ENCODE data around the gene CAMK4.
"Not testable (repeated sequence)": the region's sequence is repeated elsewhere in the genome, so short reads cannot be mapped to it uniquely, and the experiment has no call there.

CAMK4 gene

GRCh38 chr5:111310711-111311620, 86.8 kb downstream of the CAMK4 start:
- DNase-seq (ENCODE audit: low read depth in 2 of 2): no peak

DNA sequence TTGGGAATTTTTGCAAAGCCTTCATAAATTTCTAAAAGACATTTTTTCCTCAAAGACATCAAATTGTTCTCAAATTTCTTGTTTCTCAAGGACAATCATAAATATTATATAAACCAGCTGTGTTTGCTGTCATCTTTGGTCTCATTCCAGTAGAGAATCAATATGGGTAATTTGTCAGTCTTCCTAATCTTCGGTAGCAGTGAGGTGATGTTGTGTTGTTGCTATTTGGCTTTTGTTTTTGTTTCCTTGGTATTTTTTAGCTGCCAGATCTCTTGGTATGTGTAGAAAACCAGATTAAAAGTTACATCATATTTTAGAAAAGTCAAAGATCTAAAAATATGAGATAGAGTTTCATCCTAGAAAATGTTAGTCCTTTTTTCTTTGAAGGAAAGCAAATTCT, 87.5 kb downstream of the CAMK4 start:
- DNase-seq (ENCODE audit: low read depth in 2 of 2): no peak

DNA sequence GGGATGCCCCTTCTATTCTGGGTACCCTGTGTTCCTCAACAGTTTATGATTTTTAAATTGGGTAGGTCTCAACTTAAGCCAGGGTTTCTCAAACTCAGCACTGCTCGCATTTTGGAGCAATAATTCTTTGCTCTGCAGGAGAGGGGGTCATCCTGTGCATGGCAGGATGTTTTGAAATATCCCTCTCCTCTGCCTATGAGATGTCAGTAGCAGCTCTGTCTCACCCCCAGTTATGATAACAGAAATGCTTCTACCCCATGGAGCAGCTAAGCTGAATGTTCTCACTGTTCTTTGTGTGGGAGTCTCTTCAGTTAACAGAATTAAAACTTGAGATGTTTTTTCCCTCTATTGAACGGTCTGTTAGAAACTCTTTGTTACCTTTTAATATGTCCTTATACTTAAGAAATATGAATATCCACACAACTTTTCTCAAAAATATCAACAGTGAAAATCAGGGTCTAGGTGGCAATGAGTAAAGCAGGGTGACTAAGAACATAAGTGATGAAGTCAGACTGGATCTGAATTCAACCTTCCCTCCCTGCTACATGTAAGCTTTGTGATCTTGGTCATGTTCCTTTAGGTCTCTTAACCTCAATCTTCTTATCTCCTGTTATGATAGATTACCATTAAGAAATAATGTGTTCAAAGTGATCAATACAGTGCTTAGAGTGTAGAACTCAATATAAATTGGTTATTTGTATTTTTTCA, 89.0 kb downstream of the CAMK4 start:
- no peak for DNase-seq (ENCODE audit: low read depth in 2 of 2)

DNA sequence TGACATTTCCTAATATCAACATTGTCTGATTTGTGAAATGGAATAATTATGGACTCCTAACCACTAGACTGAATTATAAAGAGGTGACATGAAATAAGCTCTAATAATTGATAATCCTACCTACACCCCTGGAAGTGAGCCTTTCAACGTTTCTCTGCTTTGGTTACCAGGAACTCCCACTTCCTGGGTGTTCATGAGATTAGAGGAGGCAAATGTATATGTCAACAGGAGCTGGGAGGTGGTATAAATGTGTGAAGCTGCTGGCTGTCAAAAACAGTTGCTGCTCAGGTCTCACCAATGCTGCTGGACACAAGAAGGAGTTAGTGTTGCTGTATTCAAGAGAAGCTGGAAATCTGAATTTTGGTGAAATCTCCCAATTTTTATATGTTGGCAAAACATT, 96.8 kb downstream of the CAMK4 start:
- DNase-seq (ENCODE audit: low read depth in 2 of 2): no peak

- DNase-seq (ENCODE audit: low read depth in 2 of 2): no peak
Measured at GRCh38 chr5:111321376-111321775, 97.2 kb downstream of the CAMK4 start.

DNA sequence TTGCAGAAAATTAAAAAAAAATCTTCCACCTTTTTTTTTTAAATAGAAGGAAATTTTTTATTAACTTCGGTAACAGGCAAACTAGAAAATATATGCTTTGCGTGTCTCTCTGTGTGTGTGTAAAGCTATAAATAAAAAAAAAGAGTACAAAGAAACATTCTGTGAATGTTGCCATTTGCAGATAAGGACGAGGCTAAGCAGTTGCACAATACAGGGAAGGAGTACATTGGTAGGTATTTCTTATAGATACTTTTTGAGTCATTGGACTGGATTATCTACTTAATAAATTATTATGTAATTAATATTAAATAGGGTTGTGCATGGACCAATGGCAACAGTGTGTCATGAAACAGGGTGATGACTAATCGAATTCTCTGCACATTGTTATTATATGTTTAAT, 102.4 kb downstream of the CAMK4 start:
- no peak for DNase-seq (ENCODE audit: low read depth in 2 of 2)

GRCh38 chr5:111337133-111337532, 112.9 kb downstream of the CAMK4 start:
- DNase-seq (ENCODE audit: low read depth in 2 of 2): no peak

DNA sequence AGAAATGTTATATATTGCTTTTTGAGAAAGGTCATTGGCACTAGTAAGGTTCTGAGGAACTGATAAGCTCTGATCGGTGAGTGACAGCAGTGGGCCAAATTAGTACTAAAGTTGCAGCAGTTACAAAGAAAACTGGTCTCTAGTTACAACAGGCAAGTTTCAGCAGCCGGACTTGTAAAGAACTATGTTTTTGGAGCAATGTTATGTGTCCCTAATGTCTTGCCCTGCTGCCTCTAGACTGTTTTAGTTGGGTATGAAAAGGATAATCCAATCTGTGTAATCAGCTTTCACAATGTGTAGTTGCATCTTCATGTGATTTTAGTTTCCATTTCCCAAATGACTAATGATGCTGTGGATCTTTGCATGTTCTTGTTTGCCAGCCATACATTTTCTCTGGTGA, 113.5 kb downstream of the CAMK4 start:
- DNase-seq (ENCODE audit: low read depth in 2 of 2): no peak

- DNase-seq (ENCODE audit: low read depth in 2 of 2): no peak
Measured at GRCh38 chr5:111345731-111346130, 121.5 kb downstream of the CAMK4 start.

GRCh38 chr5:111347021-111347420, 122.8 kb downstream of the CAMK4 start:
- no peak for DNase-seq (ENCODE audit: low read depth in 2 of 2)

DNA sequence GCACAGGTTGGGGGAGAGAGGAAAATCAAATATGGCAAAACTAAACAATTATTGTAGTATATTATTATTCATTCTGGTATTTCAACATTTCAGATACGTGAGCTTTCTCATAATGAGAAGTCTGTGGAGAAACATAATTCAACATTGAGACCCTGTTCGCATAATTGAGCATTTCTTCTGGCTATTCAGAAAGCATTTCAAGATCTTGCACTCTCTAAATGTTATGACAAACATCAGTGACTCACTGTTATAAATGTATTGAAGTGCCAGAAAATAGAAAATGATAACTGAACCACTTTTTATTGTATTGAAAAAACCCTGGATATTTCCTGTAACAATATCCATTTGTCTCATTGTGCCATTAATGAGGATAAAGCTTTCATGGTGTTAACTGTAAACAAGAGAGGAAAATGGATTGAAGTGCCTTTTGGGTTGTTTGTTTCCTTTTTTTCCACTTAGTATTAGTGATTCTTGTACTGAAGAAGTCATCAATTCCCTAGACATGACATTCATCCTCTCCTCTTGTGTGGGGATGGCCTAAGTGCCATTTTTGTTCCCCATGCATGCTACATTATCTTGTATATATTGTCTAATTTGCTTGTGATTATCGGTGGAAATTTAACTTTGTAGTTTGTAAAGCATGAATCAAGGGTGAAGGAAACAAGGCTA, 124.6 kb downstream of the CAMK4 start:
- DNase-seq (ENCODE audit: low read depth in 2 of 2): no peak

- no peak for DNase-seq (ENCODE audit: low read depth in 2 of 2)
Measured at GRCh38 chr5:111349429-111349828, 125.2 kb downstream of the CAMK4 start.

DNA sequence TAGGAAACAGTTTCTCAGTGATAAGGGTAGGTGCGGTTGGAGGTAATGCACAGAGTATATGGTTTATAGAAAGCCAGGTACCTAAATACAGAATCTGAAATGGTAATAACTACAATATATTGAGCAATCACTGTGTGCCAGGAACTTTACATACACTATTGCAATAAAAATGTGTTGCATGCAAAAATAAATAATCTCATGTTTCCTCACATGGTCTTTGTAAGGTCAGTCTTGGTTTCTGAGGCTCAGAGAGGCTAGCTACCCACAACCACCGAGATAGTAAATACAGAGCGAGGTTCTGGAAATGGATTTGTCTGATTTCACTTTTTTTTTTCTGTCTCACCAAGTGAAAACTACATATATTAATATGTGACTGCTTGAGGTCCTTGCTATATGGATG, 128.9 kb downstream of the CAMK4 start:
- DNase-seq (ENCODE audit: low read depth in 2 of 2): no peak

GRCh38 chr5:111358726-111359125, 134.5 kb downstream of the CAMK4 start:
- DNase-seq (ENCODE audit: low read depth in 2 of 2): not testable (repeated sequence)

DNA sequence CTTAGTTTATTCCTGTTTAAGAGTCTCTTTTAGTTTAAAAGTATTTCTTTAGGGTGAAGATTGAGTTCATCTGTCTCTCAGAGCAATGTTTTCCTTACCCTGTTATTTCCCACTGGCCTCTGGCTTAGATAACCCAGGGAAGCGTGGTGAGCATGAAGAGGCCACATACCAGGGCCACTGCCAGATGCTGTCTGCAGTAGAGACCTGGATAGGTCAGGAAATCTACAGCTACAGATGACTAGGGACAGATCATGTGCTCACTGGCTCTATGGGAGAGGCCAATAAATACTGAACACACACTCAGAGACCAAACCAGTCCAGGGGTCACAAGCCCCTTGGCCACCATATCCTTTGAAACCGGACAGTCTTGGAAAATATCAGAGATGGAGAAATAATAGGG, 136.0 kb downstream of the CAMK4 start:
- no peak for DNase-seq (ENCODE audit: low read depth in 2 of 2)

DNA sequence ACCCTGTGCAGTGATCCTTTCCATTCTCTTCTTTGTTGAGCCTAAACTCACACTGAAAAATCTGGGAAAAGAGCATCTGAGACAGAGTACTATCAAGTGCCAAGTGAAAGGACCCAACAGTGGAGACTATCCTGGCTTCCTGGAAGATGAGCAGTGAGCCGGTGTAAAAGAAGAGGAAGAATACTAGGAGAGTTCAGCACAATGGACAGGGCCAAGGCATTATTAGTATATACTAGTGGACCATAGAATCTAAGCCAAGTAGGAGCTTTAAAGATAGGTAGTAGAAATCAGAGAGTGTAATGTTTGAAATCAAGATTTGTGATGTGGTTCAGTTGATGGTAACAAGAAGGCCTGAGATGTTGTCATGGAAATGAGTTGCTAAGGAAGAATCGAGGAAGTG, 140.8 kb downstream of the CAMK4 start:
- no peak for DNase-seq (ENCODE audit: low read depth in 2 of 2)

DNA sequence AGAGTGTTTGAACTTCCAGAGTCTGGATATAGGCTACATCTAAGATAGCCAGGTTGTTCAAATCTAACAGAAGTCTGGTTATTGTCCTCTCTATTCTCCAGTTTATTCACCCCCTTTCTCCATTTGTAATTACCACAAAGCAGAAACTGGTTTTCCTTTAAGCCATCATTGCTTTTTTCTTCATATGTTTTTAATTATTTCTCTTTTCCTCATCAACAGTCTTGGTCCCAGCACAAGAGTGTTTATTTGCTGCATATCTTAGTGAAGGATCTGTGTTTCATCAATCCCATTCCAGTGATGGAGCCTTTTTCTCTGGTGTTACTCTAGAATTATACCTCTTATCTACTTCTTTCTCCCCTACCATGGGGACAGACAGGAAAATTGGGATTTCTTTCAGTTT, 142.2 kb downstream of the CAMK4 start:
- DNase-seq (ENCODE audit: low read depth in 2 of 2): no peak

- DNase-seq (ENCODE audit: low read depth in 2 of 2): no peak
Measured at GRCh38 chr5:111367115-111367514, 142.9 kb downstream of the CAMK4 start.

DNA sequence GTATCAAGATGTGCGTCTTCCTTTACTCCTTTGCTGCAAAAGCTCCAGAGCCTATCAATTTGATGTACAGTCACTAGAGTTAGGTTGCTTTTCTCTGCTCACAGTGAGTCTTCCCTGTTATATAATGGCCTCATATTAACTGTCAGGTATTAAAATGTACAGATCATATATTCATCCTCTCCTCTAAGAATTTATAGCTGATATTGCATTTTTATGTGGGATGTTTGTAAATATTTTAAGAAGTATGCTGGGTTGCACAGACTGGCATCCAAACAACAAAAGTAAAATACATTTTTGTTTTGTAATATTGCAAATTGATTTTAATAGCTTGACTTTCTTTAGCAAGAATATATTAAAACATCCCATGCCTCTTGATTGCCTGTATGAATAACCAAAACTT, 148.6 kb downstream of the CAMK4 start:
- DNase-seq (ENCODE audit: low read depth in 2 of 2): no peak

DNA sequence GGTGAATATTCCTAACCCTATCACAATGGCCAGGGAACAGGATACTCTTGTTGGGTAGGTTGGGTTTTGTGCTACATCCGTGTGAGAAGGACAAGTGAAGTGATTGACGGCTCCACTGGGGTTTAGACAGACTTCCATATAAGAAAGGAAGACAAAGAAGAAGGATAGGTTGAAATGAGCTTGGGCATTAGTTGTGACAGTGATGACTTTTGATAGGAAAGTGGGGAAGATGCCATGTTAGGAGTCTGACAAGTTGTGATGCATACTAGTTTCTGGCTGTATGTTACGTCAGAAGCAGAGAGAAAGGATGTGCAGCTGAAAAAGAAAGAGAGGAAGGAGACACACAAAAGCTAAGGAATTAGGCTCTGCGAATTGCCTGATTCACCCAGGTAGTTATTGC, 150.2 kb downstream of the CAMK4 start:
- no peak for DNase-seq (ENCODE audit: low read depth in 2 of 2)

GRCh38 chr5:111375645-111376044, 151.5 kb downstream of the CAMK4 start:
- DNase-seq (ENCODE audit: low read depth in 2 of 2): no peak

DNA sequence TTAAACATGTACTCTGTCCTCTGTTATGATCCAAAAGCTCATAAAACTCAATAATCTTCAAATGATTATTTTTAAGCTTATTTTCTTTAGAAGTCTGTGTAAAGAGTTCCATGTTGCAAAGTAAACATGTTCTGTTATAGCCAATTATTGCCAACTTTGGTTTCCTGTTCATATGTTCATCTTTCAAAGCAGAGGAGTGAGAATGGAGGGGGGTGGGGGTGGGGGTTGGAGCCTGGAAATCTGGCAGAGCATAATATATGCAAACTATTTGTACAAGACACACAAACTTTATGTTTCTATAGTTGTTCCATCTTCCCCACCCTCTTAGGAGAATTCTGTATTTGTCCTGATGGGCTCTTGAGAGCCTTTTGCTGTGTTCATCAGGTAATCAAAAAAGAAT, 153.1 kb downstream of the CAMK4 start:
- no peak for DNase-seq (ENCODE audit: low read depth in 2 of 2)

DNA sequence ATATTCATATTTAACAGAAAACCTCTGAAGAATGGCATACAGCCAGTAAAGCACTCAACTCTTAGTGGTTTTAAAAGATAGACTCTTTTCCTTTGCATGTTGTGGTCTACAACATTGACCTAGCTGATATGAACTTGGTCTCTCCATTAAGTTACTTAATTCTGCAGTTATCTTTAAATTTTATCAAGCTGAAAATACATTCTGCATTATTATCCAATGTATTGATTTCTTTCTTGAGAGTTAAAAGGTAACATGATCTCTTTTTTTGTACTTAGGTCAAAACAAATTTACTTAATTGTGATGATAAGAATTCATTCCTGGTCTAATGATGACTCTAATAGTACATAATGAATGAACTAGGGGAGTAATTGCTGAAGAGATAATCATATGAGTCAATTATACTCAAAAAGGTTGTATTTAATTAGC, 155.2 kb downstream of the CAMK4 start:
- DNase-seq (ENCODE audit: low read depth in 2 of 2): no peak
